ENCODE results near the gene TRAF7.
"Not testable (repeated sequence)": the region's sequence is repeated elsewhere in the genome, so short reads cannot be mapped to it uniquely, and the experiment has no call there.

Gene TRAF7

DNA sequence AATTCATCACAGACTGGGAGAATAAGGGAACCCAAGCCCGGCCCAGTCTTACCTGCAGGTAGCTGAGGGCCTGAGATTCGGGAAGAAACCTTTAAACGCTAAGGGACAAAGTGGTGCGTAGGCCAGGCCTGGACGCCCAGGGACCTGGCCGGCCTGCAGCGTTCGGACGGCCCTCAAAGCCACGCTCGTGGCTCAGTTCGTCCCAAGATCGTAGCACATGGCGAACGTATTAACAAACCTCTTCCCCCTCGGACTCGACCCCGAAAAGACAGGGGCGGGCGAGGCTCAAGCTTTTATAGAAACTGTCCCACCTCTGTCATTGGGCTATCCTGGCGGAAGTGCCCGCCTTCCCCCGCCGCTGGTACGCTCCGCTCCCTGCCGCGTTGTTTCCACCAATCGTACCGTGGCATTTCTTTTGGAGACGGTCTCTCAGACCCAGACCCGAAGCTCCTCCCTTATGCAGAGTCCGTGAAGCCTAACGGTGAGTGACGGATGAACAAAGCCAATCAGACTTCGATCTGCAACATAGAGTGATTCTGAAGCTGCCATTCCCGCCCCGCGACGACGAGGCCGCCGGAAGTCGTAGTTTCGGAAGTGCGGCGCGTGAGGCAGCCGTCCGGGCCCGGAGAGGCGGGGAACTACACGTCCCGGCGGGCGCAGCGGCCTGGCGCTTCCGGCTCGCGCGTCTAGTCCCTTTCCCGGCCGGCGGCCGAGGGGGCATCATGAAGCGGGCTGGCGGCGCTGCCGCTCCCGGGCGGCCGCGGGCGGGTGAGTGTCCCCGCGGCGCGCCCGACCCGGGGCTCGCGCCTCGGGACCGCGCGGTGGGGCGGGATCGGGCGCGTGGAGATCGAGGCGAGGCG, at the start of gene TRAF7:
TSS of gene TRAF7 (plus strand) at position 692 of the 860 bp plus-strand sequence. CDS start 8,139 bp downstream, outside the sequence.
- H3K9me3 Mint-ChIP-seq = no peaks in the 10 kb centered on the region
- ATAC-seq (peak; percentile 95), DNase-seq (peak; percentile 98 to 99)
- no peaks in the 10 kb centered on the region for H3K27me3 Mint-ChIP-seq
- H3K4me1 Mint-ChIP-seq = peaks cover 66% of the 10 kb centered on the region
- H3K27ac Mint-ChIP-seq = peak within 1 kb of the TSS; percentile 93 to 97
- H3K4me3 Mint-ChIP-seq = peak within 1 kb of the TSS; percentile 86 to 97

DNA sequence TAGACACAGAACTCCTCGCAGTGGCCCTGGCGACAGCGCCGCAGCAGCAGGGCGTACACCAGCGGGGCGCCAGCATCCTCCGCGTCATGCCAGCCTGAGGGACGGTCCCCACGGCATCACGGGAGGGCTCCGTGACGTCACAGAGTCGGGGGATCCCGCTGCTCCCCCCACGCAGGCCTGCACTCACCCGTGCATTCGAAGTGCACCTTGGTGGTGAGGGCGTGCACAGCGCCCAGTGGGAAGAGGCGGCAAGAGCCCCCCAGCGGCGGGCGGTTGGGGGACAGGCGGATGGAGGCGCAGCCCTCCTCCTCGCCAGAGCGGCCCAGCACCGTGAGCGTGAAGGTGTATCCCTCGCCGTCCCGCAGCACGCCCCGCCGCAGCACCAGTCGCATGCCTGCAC, 49.4 kb upstream of the TRAF7 start:
- not testable (repeated sequence) for H3K27ac Mint-ChIP-seq, H3K4me3 Mint-ChIP-seq, DNase-seq, H3K4me1 Mint-ChIP-seq, ATAC-seq, H3K27me3 Mint-ChIP-seq, H3K9me3 Mint-ChIP-seq

DNA sequence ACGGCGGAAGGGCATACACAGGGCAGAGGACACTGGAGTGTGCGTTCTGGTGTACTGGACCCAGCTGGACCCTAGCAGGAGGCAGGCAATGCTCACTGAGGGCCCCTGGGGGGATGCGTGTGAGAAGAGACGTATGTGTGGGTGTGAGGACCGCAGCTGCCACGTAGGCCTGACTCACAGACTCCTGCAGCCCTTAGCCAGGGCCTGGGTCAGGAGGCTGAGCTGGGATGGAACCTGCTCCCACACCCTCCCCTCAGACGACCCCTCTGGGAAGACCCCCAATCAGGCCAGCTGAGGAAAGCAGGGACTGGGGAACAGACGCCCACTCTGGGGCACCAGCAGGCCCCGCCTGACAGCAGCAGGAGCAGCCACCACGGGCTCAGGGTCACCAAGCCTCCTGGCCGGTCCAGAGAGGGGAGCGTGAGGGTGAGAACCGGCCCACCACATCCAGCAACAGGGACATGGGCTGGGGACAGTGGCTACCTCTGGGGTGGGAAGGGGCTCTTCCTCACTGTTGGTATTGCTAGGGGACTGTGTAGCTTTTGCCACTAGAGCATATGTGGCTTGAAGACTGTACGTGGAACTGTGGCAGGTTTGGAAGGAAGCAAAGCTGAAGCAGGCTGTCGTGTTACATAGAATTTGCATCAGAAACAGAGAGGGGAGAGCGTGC, 48.3 kb upstream of the TRAF7 start:
- ATAC-seq = peak; percentile 18
- H3K27me3 Mint-ChIP-seq, H3K4me3 Mint-ChIP-seq, H3K9me3 Mint-ChIP-seq, H3K4me1 Mint-ChIP-seq, DNase-seq: not testable (repeated sequence)
- H3K27ac Mint-ChIP-seq = peak overlapping the region in 1 of 2 donors; percentile 59

DNA sequence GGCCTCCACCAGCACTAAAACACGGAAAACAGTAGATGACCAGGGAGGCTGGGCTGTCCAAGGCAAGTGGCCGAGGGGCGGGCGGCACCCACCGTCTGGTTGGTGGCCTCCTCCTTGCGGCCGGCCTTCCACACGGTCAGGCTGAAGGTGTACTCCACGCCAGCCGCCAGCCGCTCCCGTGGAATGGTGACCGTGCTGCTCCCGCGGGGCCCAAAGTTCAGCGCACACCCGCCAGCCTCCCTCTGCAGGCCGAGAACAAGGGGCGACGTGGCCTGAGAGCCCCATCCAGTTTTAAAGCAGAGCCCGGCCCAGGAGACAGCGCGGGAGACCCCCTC, 47.8 kb upstream of the TRAF7 start:
- not testable (repeated sequence) for H3K27ac Mint-ChIP-seq, DNase-seq, H3K4me1 Mint-ChIP-seq, H3K9me3 Mint-ChIP-seq, H3K4me3 Mint-ChIP-seq, ATAC-seq, H3K27me3 Mint-ChIP-seq

DNA sequence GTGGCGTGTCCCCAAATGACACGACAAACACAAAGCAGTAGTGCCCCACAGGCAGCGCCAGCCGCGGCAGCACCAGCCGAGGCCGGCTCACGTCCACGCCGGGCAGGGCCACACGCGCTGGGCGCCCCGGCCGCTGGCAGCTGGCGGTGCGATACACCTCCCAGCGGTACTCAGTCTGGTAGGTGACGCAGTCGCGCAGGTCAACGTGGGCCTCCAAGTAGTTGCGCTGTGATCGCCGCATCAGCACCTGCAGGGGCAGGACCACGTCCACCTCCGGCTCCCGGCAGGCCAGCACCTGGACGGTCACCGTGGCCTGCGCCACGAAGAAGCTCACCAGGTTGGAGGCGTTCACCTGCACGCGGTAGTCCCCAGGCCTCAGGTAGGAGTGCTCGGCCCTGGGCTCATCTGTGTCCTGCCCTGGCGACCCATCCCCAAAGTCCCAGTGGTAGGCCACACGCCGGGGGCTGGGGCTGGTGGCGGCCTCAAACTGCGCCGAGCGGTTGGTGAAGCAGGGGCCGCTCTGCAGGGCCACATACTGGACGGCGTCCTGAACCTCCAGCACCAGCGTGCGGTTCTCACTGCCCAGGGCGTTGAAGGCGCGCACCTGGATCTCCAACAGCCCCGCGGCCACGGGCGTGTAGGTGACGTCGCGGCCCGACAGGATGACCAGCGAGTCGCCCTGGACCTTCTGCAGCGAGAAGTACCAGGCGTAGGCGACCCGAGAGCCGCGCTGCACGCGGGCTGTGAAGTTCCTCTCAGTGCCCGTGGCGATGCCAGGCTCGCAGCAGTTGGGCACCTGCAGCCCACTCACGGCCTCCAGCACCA, 46.9 kb upstream of the TRAF7 start:
- H3K4me3 Mint-ChIP-seq, H3K9me3 Mint-ChIP-seq, DNase-seq, H3K27ac Mint-ChIP-seq, H3K27me3 Mint-ChIP-seq, H3K4me1 Mint-ChIP-seq: not testable (repeated sequence)
- peak; percentile 5 for ATAC-seq

DNA sequence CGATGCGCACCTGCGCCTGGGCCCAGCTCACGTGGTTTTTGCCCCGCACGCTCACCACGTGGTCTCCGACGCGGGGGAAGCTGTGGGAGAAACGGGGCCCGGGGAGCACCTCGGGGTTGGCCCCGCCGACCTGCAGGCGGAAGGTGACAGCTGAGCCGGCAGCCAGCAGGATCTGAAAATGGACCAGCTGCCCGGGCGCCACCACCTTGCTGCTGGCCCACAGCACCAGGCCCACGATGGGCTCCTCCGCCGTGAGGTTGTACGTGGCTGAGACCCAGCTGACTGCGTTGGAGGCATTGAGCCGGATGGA, 46.4 kb upstream of the TRAF7 start:
- ATAC-seq, H3K4me3 Mint-ChIP-seq, H3K9me3 Mint-ChIP-seq, H3K4me1 Mint-ChIP-seq, DNase-seq, H3K27me3 Mint-ChIP-seq, H3K27ac Mint-ChIP-seq: not testable (repeated sequence)

DNA sequence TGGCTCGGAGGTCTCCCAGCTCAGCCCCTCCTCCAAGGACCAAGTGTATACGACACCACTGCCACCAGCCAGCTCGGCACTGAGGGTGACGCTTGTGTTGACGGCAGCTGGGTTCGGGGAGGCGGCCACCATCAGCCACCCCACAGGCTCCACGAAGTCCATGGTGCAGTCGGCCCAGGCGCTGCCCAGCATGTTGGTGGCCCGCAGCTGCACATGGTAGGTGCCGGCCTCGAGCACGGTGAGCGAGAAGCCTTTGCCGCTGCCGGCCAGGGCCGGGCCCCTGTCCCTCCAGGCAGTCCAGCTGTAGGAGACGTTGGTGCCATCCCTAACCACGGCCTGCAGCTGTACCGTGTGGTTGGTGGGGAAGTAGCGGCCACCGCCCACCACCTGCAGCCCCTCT, 45.7 kb upstream of the TRAF7 start:
- ATAC-seq, H3K27me3 Mint-ChIP-seq, H3K9me3 Mint-ChIP-seq, DNase-seq, H3K4me1 Mint-ChIP-seq, H3K4me3 Mint-ChIP-seq, H3K27ac Mint-ChIP-seq: not testable (repeated sequence)

DNA sequence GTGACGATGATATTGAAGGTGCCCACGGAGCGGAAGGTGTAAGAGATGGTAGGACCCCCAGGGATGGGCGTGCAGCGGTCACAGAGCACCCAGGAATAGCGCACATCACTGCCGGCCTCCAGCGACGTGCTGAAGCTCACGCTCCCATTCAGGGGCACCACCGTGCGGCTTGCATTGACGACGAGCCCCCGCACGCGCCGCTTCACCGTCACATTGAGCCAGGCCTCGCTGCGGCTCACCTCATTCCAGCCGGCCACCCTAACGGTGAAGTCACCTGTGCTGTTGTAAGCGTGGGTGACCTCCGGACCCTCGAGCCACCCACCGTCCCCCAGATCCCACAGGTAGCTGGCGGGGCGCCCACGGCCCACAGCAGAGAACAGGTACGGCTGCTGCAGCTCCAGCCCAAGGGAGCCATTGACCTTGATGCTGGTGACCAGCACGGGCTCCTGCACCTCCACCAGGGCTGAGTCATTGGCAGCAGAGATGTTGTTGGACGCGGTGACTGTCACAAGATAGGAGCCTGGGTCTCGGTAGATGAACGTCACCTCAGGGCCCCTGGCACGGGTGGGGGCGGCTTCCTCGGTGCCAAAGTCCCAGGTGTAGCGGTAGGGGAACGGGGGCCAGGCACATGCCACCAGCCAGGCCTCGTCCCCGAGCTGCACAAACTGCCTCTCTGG, 45.1 kb upstream of the TRAF7 start:
- not testable (repeated sequence) for H3K4me3 Mint-ChIP-seq, H3K4me1 Mint-ChIP-seq, H3K27me3 Mint-ChIP-seq, DNase-seq, ATAC-seq, H3K27ac Mint-ChIP-seq, H3K9me3 Mint-ChIP-seq

DNA sequence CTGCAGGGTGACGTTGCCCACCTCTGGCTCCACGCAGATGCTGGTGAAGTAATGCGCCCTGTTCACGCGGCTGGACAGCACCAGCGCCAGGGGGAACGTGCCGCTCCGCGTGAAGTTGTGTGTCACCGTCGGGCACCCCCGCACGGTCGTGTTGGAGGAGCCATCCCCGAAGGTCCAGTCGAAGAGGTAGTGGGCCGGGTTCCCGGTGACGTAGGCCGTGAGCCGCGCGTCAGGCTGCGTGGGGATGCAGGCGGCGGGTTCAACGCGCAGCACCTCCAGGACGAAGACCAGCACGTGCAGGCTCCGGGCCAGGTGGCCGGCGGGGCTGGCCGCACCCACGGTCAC, 44.6 kb upstream of the TRAF7 start:
- not testable (repeated sequence) for H3K4me1 Mint-ChIP-seq, H3K4me3 Mint-ChIP-seq, H3K27me3 Mint-ChIP-seq, DNase-seq, H3K27ac Mint-ChIP-seq, H3K9me3 Mint-ChIP-seq
- ATAC-seq = peak; percentile 6

DNA sequence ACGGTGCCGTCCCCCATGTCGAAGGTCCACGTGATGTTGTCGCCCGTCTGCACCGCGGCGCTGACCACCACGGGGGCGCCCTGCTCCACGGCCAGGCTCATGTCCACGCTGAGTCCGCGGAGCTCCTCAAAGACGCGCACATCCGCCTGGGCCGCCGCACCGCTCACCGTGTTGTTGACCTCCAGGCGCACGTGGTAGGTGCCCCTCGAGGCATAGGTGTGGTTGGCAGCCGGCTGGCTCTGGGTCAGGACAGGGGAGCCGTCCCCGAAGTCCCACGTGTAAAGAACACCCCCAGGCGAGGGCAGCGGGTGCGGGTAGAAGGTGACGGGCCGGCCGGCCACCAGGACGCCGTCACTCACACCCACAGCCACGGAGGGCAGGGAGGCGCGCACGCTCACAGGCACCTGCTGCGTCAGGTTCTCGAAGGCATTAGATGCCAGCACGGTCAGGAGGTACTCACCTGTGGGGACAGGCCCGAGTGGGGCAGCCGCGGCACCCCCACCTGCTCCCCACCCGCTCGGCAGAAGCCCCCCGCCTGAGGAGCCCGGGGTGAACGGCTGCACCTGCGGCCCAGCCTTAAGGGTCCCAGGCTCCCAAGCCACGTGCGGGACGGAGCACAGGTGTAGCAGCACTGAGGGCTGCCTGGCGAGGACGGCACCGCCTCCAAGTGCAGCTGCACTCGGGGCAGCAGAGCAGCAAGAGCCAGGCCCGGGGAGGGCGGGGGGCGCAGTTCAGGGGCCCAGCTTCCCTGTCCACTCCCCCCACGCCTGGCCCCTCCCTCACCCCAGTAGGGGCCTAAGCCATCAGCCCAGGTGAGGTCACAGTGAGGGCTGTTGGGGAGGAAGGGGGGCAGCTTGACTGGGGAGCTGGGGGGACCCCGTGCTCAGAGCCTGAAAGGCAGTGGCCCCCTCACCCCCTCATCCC, 43.9 kb upstream of the TRAF7 start:
- not testable (repeated sequence) for DNase-seq, H3K27ac Mint-ChIP-seq, H3K9me3 Mint-ChIP-seq, H3K4me1 Mint-ChIP-seq, H3K4me3 Mint-ChIP-seq, H3K27me3 Mint-ChIP-seq
- ATAC-seq = peak; percentile 24

DNA sequence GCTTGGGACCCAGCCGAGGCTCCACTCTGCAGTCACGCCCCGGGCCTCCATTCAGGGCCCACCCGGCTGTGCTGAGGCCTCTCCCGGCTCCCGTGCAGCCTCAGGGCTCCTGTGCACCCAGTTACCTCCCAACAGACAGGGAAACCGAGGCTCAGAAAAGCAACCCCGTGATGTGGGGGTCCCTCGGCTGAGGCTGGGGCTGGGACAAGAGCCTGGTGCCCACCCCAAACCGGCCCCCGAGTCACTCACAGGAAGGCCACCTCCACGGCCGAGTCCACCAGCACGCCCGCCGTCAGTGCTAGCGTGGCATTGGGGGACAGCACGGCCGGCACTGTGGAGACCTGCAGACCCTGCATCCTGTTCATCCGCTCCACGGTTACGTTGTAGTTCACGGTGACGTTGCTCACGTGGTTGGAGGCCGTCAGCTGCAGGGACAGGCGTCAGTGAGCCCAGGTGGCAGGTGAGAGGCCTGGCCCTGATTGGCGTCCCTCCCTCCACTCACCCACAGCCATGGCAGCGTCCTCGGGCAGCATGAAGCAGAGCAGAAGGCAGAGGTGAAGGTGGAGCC, 43.0 kb upstream of the TRAF7 start:
- H3K27me3 Mint-ChIP-seq, H3K4me1 Mint-ChIP-seq, H3K4me3 Mint-ChIP-seq, H3K27ac Mint-ChIP-seq, DNase-seq, H3K9me3 Mint-ChIP-seq, ATAC-seq: not testable (repeated sequence)

DNA sequence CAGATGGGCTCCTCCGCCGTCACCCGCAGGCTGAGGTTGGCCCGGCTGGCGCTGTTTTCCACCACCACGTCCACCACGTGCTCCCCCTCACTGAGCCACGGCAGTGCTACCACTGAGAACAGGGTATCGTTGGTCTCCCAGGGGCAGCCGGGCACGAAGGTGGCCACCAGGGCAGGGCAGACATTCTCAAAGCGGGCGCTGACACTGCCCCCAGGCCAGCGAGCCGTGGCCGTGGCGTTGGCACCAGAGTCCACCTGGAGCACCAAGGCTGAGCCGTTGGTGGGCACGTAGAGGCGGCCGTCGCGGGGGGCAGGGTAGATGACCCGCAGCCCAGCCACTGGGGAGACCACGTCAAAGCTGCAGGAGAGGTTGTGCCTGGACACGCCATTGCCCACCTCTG, 41.4 kb upstream of the TRAF7 start:
- H3K4me3 Mint-ChIP-seq, H3K4me1 Mint-ChIP-seq, H3K9me3 Mint-ChIP-seq, H3K27me3 Mint-ChIP-seq, ATAC-seq, DNase-seq, H3K27ac Mint-ChIP-seq: not testable (repeated sequence)

DNA sequence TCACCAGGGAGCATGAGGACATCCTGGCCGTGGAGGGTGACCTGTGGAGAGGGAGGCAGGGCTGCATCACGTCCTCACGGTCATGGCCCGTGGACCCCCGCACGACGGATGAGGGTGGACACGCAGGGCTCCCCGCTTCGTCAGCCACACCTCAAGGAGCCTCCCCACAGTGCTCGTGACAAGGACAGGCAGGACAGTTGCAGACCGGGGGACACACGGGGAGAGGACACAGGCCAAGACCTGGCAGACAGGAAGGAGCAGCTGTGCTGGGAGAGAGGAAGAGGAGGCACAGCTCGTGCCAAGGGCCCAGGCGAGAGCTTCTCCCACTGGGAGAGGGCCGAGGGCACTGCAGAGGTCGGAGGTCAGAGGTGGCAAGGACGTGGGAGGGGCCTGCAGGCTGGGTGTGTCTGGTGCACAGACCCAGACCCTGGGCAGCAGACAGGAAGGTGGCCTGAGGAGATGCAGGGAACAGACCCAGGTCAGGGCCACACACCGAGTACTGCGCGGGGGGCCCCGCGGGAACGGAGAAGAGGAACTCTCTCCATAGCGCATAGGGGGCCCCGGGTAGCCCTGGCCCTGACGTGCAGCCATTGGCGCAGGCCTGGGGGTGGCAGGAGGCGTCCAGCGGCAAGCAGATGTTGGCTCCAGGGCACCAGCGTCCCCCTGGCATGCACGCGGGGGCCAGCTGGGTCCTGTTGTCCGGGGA, 40.5 kb upstream of the TRAF7 start:
- not testable (repeated sequence) for H3K4me3 Mint-ChIP-seq, H3K9me3 Mint-ChIP-seq, H3K27ac Mint-ChIP-seq, ATAC-seq, H3K27me3 Mint-ChIP-seq, H3K4me1 Mint-ChIP-seq, DNase-seq

DNA sequence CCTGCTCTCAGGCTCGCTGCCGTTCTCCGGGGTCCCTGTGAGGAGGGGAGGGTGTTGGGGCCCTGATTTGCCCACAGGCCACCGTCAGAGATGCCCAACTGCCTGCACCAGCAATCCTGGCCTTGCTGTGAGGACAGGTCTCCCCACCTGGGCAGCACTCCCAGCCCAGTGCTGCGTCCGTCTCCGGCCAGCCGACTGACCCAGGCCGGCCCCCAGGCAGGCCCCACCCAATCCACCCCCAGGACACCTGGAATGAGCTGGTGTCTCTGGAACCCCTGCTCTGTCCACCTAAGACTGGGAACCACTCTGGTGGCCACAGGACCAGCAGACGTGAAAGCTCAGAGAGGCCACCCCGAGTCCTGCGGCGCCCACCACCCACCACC, 40.0 kb upstream of the TRAF7 start:
- no peak overlapping the region for H3K4me3 Mint-ChIP-seq
- peaks cover 4% of the 10 kb centered on the region for H3K4me1 Mint-ChIP-seq
- no peak for DNase-seq
- no peaks in the 10 kb centered on the region for H3K9me3 Mint-ChIP-seq
- H3K27ac Mint-ChIP-seq = no peak overlapping the region
- H3K27me3 Mint-ChIP-seq = no peaks in the 10 kb centered on the region
- no peak for ATAC-seq
